ENCODE measurements around the gene DUSP7.

- TF ChIP-seq POLR2A (IDR thresholded peaks at IDR 0.05) (no peak), CTCF (IDR thresholded peaks at IDR 0.05) (no peak)
These were observed 4.9 kb downstream of the DUSP7 start for GRCh38 chr3:52051444-52051843.
